ENCODE measurements around the gene SMLR1. TPM values are rescaled to one million over a fixed set of nuclear protein-coding genes. Genes with fewer than 3 reads are reported as not detected.

The SMLR1 gene
- total RNA-seq, 1 experiment from 2014 or later: not detected

- Histone ChIP-seq H3K27ac (ENCODE audit: low read depth, low read length) (no peak overlapping the region), H3K27me3 (ENCODE audit: insufficient read depth, low read length) (no peaks in the 10 kb centered on the region), H3K9ac (ENCODE audit: low read length) (no peak overlapping the region), H4K20me1 (ENCODE audit: insufficient read depth) (no peaks in the 10 kb centered on the region), H2AFZ (ENCODE audit: low read depth, low read length, poor library complexity, severe bottlenecking) (no peak overlapping the region), H3K4me1 (ENCODE audit: control insufficient read depth in 1 of 2, insufficient read depth in 2 of 2, low read length in 2 of 2) (no peaks in the 10 kb centered on the region), H3K9me3 (ENCODE audit: control insufficient read depth in 1 of 2, insufficient read depth in 1 of 2, low read depth in 1 of 2, low read length in 2 of 2) (no peaks in the 10 kb centered on the region), H3K79me2 (ENCODE audit: insufficient read depth, low read length) (no peaks in the 10 kb centered on the region), H3K4me2 (ENCODE audit: low read length) (no peak overlapping the region), H3K36me3 (ENCODE audit: control insufficient read depth in 1 of 2, insufficient read depth in 2 of 2, low read length in 2 of 2) (no peaks in the 10 kb centered on the region), H3K4me3 (replicated peaks in 1 of 2; ENCODE audit: low read depth in 1 of 2, low read length in 2 of 2) (no peak overlapping the region), H3K9me2 (ENCODE audit: insufficient read depth) (no peaks in the 10 kb centered on the region)
- ATAC-seq (no peak), DNase-seq (ENCODE audit: low read depth, low spot score) (no peak)
- RAD21 ChIA-PET (ENCODE audit: low non-redundant PET in 1 of 2, low total read pairs in 2 of 2, uncharacterized antibody in 2 of 2, unreplicated experiment in 2 of 2): no interaction called here
- CTCF ChIA-PET: no interaction called here
- POLR2A ChIA-PET: no interaction called here
- intact Hi-C loops (cut with micrococcal nuclease): no loop called here
- TF ChIP-seq CBX3 (IDR thresholded peaks at IDR 0.05; ENCODE audit: low read depth) (no peak), SRF (IDR thresholded peaks at IDR 0.05; ENCODE audit: low read depth) (no peak), SIN3A (IDR thresholded peaks at IDR 0.05; ENCODE audit: low read depth) (no peak), EZH2phosphoT487 (IDR thresholded peaks at IDR 0.05; ENCODE audit: borderline replicate concordance) (no peak), CEBPB (IDR thresholded peaks at IDR 0.05; ENCODE audit: low read depth) (no peak), YY1 (IDR thresholded peaks at IDR 0.05; ENCODE audit: extremely low read depth, insufficient replicate concordance, low read depth, low read length) (no peak)
- BruUV-seq (replicated peaks): no TSS peak
Observed at GRCh38 chr6:130829333-130829910, 2.2 kb downstream of the SMLR1 start.

GRCh38 chr6:130831607-130832006, 4.4 kb downstream of the SMLR1 start:
- no peaks in the 10 kb centered on the region for H3K79me2 ChIP-seq (ENCODE audit: insufficient read depth, low read length)
- ATAC-seq (no peak), DNase-seq (ENCODE audit: low read depth, low spot score) (no peak)
- H3K27ac ChIP-seq (ENCODE audit: low read depth, low read length): no peak overlapping the region
- ChIA-PET POLR2A (no interaction called here), CTCF (no interaction called here), RAD21 (ENCODE audit: low non-redundant PET in 1 of 2, low total read pairs in 2 of 2, uncharacterized antibody in 2 of 2, unreplicated experiment in 2 of 2) (no interaction called here)
- intact Hi-C loops (cut with micrococcal nuclease): no loop called here
- no peak overlapping the region for H3K9ac ChIP-seq (ENCODE audit: low read length)
- no peaks in the 10 kb centered on the region for H3K36me3 ChIP-seq (ENCODE audit: control insufficient read depth in 1 of 2, insufficient read depth in 2 of 2, low read length in 2 of 2)
- H3K4me3 ChIP-seq (replicated peaks in 1 of 2; ENCODE audit: low read depth in 1 of 2, low read length in 2 of 2): no peak overlapping the region
- no peaks in the 10 kb centered on the region for H3K9me3 ChIP-seq (ENCODE audit: control insufficient read depth in 1 of 2, insufficient read depth in 1 of 2, low read depth in 1 of 2, low read length in 2 of 2)
- no peak for TF ChIP-seq JUND (IDR thresholded peaks at IDR 0.05)
- no peaks in the 10 kb centered on the region for H4K20me1 ChIP-seq (ENCODE audit: insufficient read depth)
- BruUV-seq (replicated peaks): no TSS peak
- H3K27me3 ChIP-seq (ENCODE audit: insufficient read depth, low read length): no peaks in the 10 kb centered on the region
- H2AFZ ChIP-seq (ENCODE audit: low read depth, low read length, poor library complexity, severe bottlenecking): no peak overlapping the region
- no peaks in the 10 kb centered on the region for H3K9me2 ChIP-seq (ENCODE audit: insufficient read depth)
- H3K4me1 ChIP-seq (ENCODE audit: control insufficient read depth in 1 of 2, insufficient read depth in 2 of 2, low read length in 2 of 2): no peaks in the 10 kb centered on the region
- no peak overlapping the region for H3K4me2 ChIP-seq (ENCODE audit: low read length)

All from HCT116 (cell line).